Transverse colon (tissue), 4 donors: ENCODE results near the gene RHOA. TPM values are rescaled to one million over a fixed set of nuclear protein-coding genes. Genes with fewer than 3 reads are reported as not detected.
A peak's percentile ranks its signal among the peaks of the same experiment; 100 is the strongest.
"Not testable (repeated sequence)": the region's sequence is repeated elsewhere in the genome, so short reads cannot be mapped to it uniquely, and the experiment has no call there.

ENCODE experiments used
- DNase-seq: peaks from one replicate; pipeline ENCODE4 v3.0.0-alpha.2; 2019
- H3K27ac ChIP-seq, 4 donors: fragments of 200-600 bp; sonication (generic); 2 replicates each; pipeline ENCODE4 v1.5.1; 2016 to 2018; ENCODE audit warnings: inconsistent platforms in 4 of 4
- H3K27me3 ChIP-seq: fragments of 200-600 bp; sonication (generic); 2 replicates; pipeline ENCODE4 v1.5.1; 2017; ENCODE audit warnings: inconsistent platforms
- H3K36me3 ChIP-seq, 4 donors: fragments of 200-600 bp; sonication (generic); 2 replicates each; pipeline ENCODE4 v1.5.1; 2017 to 2019; ENCODE audit warnings: inconsistent platforms in 4 of 4
- H3K4me1 ChIP-seq, 4 donors: fragments of 200-600 bp; sonication (generic); 2 replicates each; pipeline ENCODE4 v1.5.1; 2017 to 2020; ENCODE audit warnings: inconsistent platforms in 4 of 4
- H3K4me3 ChIP-seq, 4 donors: fragments of 200-600 bp; sonication (generic); 1 replicate in 1 of 4; 2 replicates in 3 of 4; pipeline versions ENCODE4 v1.5.1 to v1.6.1; 2017 to 2019; ENCODE audit warnings: inconsistent platforms in 4 of 4
- H3K9me3 ChIP-seq, 2 donors: fragments of 200-600 bp; sonication (generic); 2 replicates each; pipeline ENCODE4 v1.5.1; 2017 to 2019; ENCODE audit warnings: inconsistent platforms in 2 of 2
- EP300 ChIP-seq: sonication (generic); formaldehyde crosslinking; IDR thresholded peaks from one replicate; pipeline ENCODE4 v1.6.1; 2017; ENCODE audit warnings: antibody characterized with exemption, low read depth
- POLR2A ChIP-seq: fragments of 450-650 bp; IDR thresholded peaks from one replicate; pipeline ENCODE4 v1.6.1; 2016; ENCODE audit warnings: antibody characterized with exemption, mild to moderate bottlenecking, moderate library complexity
- POLR2AphosphoS5 ChIP-seq, 3 donors: sonication (generic); formaldehyde crosslinking; IDR thresholded peaks; one replicate each; pipeline ENCODE4 v1.6.1; 2016; ENCODE audit warnings: antibody characterized with exemption in 3 of 3
- WGBS, 2 donors: methylation state at CpG; one replicate each; pipeline ENCODE4 v1.1.5; 2018; ENCODE audit warnings: low coverage in 1 of 2; 5-methylcytosine and 5-hydroxymethylcytosine counted together
- in situ Hi-C, 4 donors: fragments of 200-750 bp; cut with MboI; loops; one replicate each; pipeline versions ENCODE4 v1.15.0 to v1.15.1; 2017; ENCODE audit warnings: low sequenced_read_pairs in 3 of 4, low pct_ligation_motif_present in 1 of 4, low pct_unique_long_range_greater_than_20kb in 1 of 4
- intact Hi-C: fragments of 100-400 bp; cut with DNase I; formaldehyde crosslinking; loops from one replicate; pipeline ENCODE4 v1.15.1; 2023; ENCODE audit warnings: low total_unique reads
- total RNA-seq, 4 donors: library from RNA; depleted of rRNA; stranded (reverse); fragments of >200 nt; gene quantifications; one replicate each; pipeline ENCODE4 v1.1.0, GENCODE V29; 2016
- TF ChIP-seq, protein P1 (sequence below), 5 experiments: fragments of 200-600 bp in 3 of 5; fragments of 450-650 bp in 2 of 5; sonication (generic) in 3 of 5; IDR thresholded peaks; 1 replicate in 2 of 5; 2 replicates in 3 of 5; pipeline ENCODE4 v1.5.1; 2016 to 2017; ENCODE audit warnings: antibody characterized with exemption in 5 of 5, inconsistent platforms in 3 of 5, mild to moderate bottlenecking in 2 of 5, moderate library complexity in 1 of 5

The RHOA gene
- total RNA-seq, 4 donors from 2014 or later = 302 to 526 (median 401) TPM

DNA sequence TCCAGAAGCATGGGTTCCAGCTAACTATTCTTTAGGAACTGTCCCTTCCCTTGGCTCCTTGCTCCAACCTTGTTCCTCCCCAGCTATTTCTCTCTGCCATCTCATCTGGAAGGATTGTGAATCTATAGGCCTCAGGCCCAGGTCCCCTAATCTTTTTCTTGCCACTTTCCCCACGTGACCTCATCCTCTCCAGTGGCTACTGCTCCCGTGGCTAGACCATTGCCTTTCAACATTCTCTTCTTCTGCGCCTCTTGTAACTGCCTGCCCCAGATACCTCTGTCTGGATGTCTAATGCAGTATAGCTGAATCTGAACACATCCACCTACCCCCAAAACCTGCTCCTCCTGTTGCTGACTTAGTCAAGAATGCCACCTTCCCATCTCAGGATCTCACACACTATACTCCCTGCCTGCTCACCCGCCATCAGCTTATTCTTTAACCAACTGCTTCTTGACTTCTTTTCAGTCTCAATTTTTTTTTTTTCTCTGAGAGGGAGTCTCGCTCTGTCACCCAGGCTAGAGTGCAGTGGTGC is 58.8 kb downstream of the RHOA start:
- intact Hi-C loops = no loop called here
- peaks cover 5 to 41% (median 14%) of the 10 kb centered on the region in 4 donors for H3K4me1 ChIP-seq
- in situ Hi-C loops = no loop called here

GRCh38 chr3:49352281-49352680 is 59.5 kb downstream of the RHOA start:
- in situ Hi-C loops = no loop called here
- H3K4me1 ChIP-seq = peaks cover 5 to 39% (median 12%) of the 10 kb centered on the region in 4 donors
- intact Hi-C loops = no loop called here
- H3K27me3 ChIP-seq = no peaks in the 10 kb centered on the region
- DNase-seq = no peak
- 79 to 83% methylated on average over 2 of the region's 2 CpGs for WGBS, 2 donors
- TF ChIP-seq POLR2AphosphoS5 (IDR thresholded peaks at IDR 0.05) (no peak), POLR2A (no peak), EP300 (no peak)
- TF ChIP-seq, protein P1, sequence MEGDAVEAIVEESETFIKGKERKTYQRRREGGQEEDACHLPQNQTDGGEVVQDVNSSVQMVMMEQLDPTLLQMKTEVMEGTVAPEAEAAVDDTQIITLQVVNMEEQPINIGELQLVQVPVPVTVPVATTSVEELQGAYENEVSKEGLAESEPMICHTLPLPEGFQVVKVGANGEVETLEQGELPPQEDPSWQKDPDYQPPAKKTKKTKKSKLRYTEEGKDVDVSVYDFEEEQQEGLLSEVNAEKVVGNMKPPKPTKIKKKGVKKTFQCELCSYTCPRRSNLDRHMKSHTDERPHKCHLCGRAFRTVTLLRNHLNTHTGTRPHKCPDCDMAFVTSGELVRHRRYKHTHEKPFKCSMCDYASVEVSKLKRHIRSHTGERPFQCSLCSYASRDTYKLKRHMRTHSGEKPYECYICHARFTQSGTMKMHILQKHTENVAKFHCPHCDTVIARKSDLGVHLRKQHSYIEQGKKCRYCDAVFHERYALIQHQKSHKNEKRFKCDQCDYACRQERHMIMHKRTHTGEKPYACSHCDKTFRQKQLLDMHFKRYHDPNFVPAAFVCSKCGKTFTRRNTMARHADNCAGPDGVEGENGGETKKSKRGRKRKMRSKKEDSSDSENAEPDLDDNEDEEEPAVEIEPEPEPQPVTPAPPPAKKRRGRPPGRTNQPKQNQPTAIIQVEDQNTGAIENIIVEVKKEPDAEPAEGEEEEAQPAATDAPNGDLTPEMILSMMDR (IDR thresholded peaks at IDR 0.05) = no peak
- no peaks in the 10 kb centered on the region for H3K36me3 ChIP-seq
- H3K4me3 ChIP-seq = no peak overlapping the region
- H3K9me3 ChIP-seq = no peaks in the 10 kb centered on the region
- peak overlapping the region; percentile 47 to 65 (median 52) for H3K27ac ChIP-seq

More for the DNA sequence above, 58.8 kb downstream of the RHOA start:
- H3K4me3 ChIP-seq = no peak overlapping the region
- H3K27me3 ChIP-seq = no peaks in the 10 kb centered on the region
- no peak for DNase-seq
- 95 to 100% methylated on average over 1 to 5 of the region's 5 CpGs for WGBS, 2 donors
- peak overlapping the region; percentile 47 to 65 (median 52) for H3K27ac ChIP-seq
- TF ChIP-seq EP300 (no peak), POLR2AphosphoS5 (IDR thresholded peaks at IDR 0.05) (no peak), POLR2A (no peak)
- TF ChIP-seq, protein P1 (IDR thresholded peaks at IDR 0.05) = no peak
- H3K36me3 ChIP-seq = no peaks in the 10 kb centered on the region
- no peaks in the 10 kb centered on the region for H3K9me3 ChIP-seq

DNA sequence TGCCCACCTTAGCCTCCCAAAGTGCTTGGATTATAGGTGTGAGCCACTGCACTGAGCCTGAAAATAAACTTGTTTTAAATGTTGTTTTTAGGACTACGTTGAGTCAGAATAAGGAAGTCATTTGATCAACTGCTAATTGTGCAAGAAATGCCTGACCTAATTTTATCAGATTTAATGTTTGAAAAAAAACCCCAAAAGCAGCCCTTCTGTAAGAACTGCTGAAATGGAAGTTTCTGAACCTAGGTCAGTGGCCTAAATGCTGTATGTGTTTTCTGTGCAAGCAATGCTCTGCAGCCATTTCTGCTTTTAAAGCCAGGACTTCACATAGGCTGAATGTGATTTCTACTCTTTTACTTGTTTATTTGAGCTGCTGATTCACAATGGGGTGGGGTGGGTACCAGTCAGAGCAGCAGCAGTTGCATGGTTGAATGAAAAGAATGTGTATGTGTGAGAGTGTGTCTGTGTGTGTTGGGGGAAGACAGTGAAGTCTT is 60.2 kb downstream of the RHOA start:
- TF ChIP-seq, protein P1 (IDR thresholded peaks at IDR 0.05) = no peak
- no peak for TF ChIP-seq POLR2AphosphoS5 (IDR thresholded peaks at IDR 0.05)
- no peak for TF ChIP-seq POLR2A
- no peak for TF ChIP-seq EP300
- no peak overlapping the region for H3K4me3 ChIP-seq
- H3K4me1 ChIP-seq = peaks cover 3 to 35% (median 9%) of the 10 kb centered on the region in 4 donors
- H3K27ac ChIP-seq = peak overlapping the region; percentile 47 to 65 (median 52)
- in situ Hi-C loops (no loop called here), intact Hi-C loops (no loop called here)
- no peaks in the 10 kb centered on the region for H3K9me3 ChIP-seq
- no peak for DNase-seq
- no peaks in the 10 kb centered on the region for H3K27me3 ChIP-seq
- 0 to 21% methylated on average over 1 of the region's 1 CpG for WGBS, 2 donors
- no peaks in the 10 kb centered on the region for H3K36me3 ChIP-seq

DNA sequence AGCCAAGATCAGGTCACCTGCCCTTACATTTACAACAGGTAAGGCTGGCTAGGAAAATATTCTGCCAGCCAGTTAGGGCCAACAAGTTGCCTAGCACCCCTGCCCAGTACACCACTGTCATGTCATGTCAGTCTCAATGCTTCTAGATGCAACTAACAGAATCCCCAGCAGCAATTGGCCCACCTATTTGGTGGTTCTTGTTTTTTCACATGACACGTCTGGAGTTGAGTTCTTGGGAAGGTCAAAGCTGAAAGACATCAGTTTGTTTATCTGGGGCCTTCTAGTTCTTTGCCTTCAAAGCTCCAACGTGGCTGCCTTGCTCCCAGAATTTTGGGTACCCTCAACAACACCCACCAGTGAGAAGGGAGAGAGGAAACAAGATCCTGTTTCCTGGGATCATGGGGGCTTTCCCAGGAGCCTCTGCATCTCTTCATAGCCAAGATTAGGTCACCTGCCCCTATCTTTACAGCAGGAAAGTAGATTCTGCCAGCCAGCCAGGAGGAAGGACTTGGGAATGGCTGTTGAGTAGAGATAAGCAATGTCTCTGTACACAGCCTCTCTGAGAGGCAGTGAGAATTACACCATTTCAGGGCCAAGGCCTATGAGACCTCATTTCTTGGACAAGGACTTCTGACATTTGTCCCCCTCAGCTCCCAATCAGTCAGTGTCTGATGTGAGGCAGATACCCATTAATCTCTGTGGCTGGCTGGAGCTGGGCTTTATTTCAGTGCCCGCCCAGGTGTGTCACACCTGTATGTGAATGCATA is 62.2 kb downstream of the RHOA start:
- no peaks in the 10 kb centered on the region for H3K36me3 ChIP-seq
- no peak overlapping the region for H3K27ac ChIP-seq
- in situ Hi-C loops (loop anchor here (10.0 to 25.0 kb wide), 2 partner anchors 88 to 95 kb away; partner anchors contain the start of gene NICN1 (in 2 of the 4)), intact Hi-C loops (loop anchor here (10.0 kb wide), 1 partner anchor 95 kb away; no protein-coding TSS in a partner anchor)
- TF ChIP-seq, protein P1 (IDR thresholded peaks at IDR 0.05) = no peak
- TF ChIP-seq POLR2A = no peak
- DNase-seq = no peak
- H3K4me3 ChIP-seq = no peak overlapping the region
- H3K27me3 ChIP-seq = no peaks in the 10 kb centered on the region
- H3K9me3 ChIP-seq = no peaks in the 10 kb centered on the region
- H3K4me1 ChIP-seq = peaks cover 0 to 24% (median 4%) of the 10 kb centered on the region in 4 donors
- WGBS, 2 donors = 71% methylated on average over 3 of the region's 3 CpGs; no CpG with 5 or more reads in 1 of the 2 donors

DNA sequence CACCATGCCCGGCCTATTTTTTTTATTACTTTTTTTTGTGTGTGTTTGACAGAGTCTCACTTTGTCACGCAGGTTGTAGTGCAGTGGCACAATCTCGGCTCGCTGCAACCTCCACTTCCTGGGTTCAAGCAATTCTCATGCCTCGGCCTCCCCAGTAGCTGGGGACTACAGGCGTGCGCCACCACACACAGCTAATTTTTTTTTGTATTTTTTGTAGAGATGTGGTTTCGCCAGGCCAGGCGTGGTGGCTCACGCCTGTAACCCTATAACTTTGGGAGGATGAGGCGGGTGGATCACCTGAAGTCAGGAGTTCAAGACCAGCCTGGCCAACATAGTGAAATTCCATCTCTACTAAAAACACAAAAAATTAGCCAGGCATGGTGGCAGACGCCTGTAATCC is 63.4 kb downstream of the RHOA start:
- H3K27me3 ChIP-seq, H3K9me3 ChIP-seq, H3K36me3 ChIP-seq, H3K4me3 ChIP-seq, H3K27ac ChIP-seq, DNase-seq: not testable (repeated sequence)
- in situ Hi-C loops (loop anchor here (10.0 to 25.0 kb wide), 2 partner anchors 89 to 96 kb away; partner anchors contain the start of gene NICN1 (in 2 of the 4)), intact Hi-C loops (loop anchor here (10.0 kb wide), 1 partner anchor 96 kb away; no protein-coding TSS in a partner anchor)
- peaks cover 0 to 24% (median 4%) of the 10 kb centered on the region in 4 donors for H3K4me1 ChIP-seq
- 94 to 95% methylated on average over 10 to 12 of the region's 12 CpGs for WGBS, 2 donors
